ENCODE measurements around the gene REL.
"Not testable (repeated sequence)": the region's sequence is repeated elsewhere in the genome, so short reads cannot be mapped to it uniquely, and the experiment has no call there.

Gene REL

DNA sequence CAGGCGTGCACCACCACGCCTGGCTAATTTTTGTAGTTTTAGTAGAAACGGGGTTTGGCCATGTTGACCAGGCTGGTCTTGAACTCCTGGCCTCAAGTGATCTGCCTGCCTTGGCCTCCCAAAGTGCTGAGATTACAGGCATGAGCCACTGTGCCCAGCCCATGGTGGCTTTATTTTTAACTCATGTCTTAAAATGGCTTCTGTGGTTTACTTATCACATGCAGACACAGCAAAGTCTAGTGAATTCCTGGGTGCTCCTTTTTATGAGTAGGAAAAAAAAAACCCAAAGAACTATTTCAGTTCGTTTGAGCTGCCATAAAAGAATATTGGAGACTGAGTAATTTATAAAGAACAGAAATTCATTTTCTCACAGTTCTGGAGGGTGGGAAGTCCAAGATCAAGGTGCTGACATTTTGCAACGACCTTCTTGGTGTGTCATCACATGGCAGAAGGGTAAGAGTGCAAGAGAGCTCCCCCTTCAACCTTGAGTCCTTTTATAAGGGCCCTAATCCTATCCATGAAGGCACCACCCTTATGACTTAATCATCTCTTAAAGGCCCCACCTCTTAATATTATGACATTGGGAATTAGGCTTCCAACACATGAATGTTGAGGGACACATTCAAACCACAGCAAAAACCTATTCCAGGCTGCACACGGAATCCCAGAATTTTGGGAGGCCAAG is 12.6 kb upstream of the REL start:
- DNase-seq: no peak

- DNase-seq: no peak
Observed at GRCh38 chr2:60872510-60872928, 8.9 kb upstream of the REL start.

- DNase-seq: no peak
Observed at GRCh38 chr2:60873381-60873780, 8.0 kb upstream of the REL start.

DNA sequence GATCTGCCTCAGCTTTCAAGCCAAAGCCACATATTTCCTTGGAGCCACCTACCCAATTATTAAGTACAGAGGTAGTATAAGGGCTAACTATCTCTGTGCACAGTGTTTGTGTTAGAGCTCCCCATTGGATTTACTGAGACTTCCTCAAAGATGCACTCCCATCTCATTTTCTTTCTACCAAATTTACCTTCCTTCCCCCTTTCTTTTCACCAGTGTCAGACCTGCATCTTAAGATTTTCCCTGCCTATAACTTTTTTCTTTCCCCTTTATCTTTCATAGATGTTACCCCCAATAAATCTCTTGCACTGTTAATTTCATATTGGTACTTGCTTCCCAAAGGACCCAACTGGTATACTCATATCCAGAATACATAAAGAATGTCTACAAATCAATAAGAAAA is 5.9 kb upstream of the REL start:
- DNase-seq: no peak

DNA sequence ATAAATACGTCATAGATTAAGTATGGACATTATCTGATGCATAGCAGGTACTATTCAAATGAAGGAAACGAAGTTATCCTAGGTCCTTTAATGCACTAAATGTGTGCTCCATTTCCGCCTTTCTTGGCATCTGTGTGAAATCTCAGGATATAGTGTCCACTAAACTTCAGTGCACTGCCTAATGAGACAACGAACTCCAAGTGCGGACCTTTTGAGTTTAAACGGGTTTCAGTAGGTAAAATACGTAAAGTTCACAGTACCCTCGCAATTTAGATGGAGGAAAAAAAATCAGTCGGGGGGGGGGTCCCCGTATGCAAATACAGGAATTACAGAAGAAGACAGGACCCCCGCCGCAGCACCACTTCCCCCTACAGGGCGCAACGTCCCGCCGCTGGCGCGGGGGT is 729 bp upstream of the REL start:
- no peak for DNase-seq

GRCh38 chr2:60882971-60883753 is 1.8 kb downstream of the REL start:
- no peak for DNase-seq

GRCh38 chr2:60883896-60884295 is 2.5 kb downstream of the REL start:
- no peak for DNase-seq

DNA sequence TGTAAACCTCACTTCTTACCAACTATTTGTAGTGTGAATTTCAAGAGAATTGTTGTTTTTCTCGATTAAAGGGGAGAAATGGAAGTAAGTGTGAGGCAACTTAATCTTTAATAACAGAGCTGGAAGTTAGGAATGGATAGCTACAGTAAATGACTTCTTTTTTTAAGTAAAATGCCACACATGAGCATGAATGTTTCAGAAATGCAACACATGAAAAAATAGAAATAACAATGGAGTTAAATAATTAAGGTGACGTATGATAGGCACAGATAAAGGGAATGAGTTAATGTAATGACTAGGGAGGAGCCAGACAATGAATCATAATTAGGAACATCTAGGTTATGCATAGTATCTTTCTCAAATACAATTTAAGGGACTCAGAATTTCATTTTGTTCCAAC is 3.4 kb downstream of the REL start:
- DNase-seq: no peak

- no peak for DNase-seq
Observed at GRCh38 chr2:60885683-60886082, 4.3 kb downstream of the REL start.

GRCh38 chr2:60886991-60887390 is 5.6 kb downstream of the REL start:
- no peak for DNase-seq

GRCh38 chr2:60888853-60889252 is 7.5 kb downstream of the REL start:
- no peak for DNase-seq

DNA sequence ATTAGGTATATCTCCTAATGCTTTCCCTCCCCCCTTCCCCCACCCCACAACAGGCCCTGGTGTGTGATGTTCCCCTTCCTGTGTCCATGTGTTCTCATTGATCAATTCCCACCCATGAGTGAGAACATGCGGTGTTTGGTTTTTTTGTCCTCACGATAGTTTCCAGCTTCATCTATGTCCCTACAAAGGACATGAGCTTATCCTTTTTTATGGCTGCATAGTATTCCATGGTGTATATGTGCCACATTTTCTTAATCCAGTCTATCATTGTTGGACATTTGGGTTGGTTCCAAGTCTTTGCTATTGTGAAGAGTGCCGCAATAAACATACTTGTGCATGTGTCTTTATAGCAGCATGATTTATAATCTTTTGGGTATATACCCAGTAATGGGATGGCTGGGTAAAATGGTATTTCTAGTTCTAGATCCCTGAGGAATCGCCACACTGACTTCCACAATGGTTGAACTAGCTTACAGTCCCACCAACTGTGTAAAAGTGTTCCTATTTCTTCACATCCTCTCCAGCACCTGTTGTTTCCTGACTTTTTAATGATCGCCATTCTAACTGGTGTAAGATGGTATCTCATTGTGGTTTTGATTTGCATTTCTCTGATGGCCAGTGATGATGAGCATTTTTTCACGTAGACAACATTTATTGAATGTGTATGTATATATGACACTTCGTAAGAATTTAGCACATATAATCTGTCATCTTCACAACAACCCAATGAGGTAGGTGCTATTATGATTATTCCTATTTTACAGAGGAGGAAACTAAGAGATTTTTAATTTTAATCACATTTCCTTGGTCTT is 8.4 kb downstream of the REL start:
- DNase-seq: not testable (repeated sequence)

- DNase-seq: no peak
Observed at GRCh38 chr2:60890393-60890707, 9.0 kb downstream of the REL start.

DNA sequence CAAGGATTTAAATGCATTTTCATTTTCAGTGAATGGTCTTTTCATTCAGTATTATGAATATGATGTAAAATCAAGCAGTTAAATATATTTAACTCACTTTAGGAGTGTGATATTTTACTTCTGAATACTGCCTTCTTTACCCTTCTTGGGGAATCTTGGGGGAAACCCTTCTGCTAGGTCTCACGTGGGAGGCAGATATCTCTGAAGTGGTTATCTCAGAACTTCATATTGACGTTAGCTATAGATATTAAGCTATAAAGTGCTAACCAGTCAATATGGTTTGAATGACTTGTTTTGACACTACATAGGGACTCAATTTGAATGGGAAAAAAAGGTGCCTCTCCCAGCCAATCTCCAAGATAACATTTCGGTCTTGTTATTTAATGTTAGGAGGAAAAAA is 9.8 kb downstream of the REL start:
- DNase-seq: no peak

GRCh38 chr2:60898567-60898966 is 17.2 kb downstream of the REL start:
- no peak for DNase-seq

GRCh38 chr2:60899230-60899891 is 18.0 kb downstream of the REL start:
- no peak for DNase-seq

- no peak for DNase-seq
Observed at GRCh38 chr2:60899892-60900249, 18.5 kb downstream of the REL start.

DNA sequence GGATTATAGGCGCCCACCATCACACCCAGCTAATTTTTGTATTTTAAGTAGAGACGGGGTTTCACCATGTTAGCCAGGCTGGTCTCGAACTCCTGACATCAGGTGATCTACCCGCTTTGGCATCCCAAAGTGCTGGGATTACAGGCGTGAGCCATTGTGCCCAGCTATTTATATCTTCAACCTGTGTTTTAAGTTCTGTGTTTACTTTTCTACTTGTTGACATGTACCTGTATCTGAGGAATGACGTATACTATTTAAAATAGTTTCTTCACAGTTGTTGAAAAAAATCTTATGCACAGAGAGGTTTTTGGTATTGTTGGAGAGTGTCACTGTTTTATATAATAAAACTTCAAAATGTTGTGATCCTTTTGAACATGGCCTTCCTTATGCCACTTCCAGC is 19.9 kb downstream of the REL start:
- not testable (repeated sequence) for DNase-seq

GRCh38 chr2:60905867-60906266 is 24.5 kb downstream of the REL start:
- DNase-seq: not testable (repeated sequence)

- DNase-seq: no peak
Observed at GRCh38 chr2:60906395-60906794, 25.0 kb downstream of the REL start.

DNA sequence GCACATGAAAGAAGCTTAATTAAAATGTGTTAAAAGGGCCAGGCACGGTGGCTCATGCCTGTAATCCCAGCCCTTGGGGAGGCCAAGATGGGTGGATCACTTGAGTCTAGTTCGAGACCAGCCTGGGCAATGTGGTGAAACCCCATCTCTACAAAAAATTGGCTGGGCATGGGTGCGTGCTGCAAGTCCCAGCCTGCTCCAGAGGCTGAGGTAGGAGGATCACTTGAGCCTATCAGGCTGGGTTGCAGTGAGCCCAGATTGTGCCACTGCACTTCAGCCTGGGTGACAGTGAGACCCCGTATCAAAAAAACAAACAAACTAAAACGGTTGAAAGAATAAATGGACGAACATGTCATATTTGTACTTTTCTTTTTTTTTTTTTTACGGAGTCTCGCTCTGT is 26.0 kb downstream of the REL start:
- DNase-seq: no peak

DNA sequence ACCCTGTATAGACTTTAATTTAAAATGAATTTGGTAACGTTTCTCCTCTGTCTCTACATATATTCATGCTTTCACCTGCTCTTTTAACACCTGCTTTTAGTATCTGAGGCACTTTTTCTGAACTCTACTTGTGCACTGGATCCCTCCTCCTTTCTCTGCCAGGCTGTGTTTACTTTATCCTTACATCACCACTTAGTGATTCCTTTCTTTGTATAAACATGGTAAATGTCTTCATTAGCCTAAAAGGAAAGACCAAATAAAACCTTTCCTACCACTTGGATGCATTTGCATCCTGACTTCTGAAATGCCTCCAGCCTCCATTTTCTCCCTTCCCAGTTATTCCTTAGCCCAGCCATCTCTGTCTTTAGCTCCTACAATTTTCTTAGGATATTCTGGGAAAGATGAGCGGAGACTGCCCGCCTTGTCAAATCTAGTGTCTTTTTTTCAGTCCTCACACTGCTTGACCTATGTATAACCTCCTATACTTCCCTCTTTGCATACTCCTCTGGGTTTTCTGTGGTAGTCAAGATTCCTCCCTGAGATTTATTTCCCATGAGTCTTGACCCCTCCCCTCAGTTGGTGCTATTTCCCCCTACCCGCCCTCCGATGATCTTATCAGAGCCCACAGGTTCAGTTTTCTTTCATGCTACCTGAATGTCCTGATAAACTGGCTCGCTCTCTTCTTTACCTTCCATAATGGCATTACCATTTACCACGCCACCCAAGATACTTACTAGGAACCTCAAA is 44.8 kb downstream of the REL start:
- no peak for DNase-seq
